Lower leg skin (tissue), 4 donors: ENCODE results near the gene DCAF17. TPM values are rescaled to one million over a fixed set of nuclear protein-coding genes. Genes with fewer than 3 reads are reported as not detected.

Experiments
- DNase-seq, 2 donors: peaks; one replicate each; pipeline ENCODE4 v3.0.0-alpha.2; 2019; ENCODE audit warnings: low spot score in 2 of 2
- H3K4me3 ChIP-seq: fragments of 200-600 bp; sonication (generic); 2 replicates; pipeline ENCODE4 v1.5.1; 2017; ENCODE audit warnings: mild to moderate bottlenecking, low read depth; ENCODE audit not compliant: poor library complexity, severe bottlenecking
- POLR2A ChIP-seq, 2 donors: fragments of 450-650 bp; IDR thresholded peaks; one replicate each; pipeline ENCODE4 v1.6.1; 2016 to 2017; ENCODE audit warnings: antibody characterized with exemption in 2 of 2, mild to moderate bottlenecking in 1 of 2, moderate library complexity in 1 of 2
- WGBS, 2 donors: methylation state at CpG; one replicate each; pipeline ENCODE4 v1.1.5; 2018; 5-methylcytosine and 5-hydroxymethylcytosine counted together
- intact Hi-C: fragments of 100-400 bp; cut with DNase I; formaldehyde crosslinking; loops from one replicate; pipeline ENCODE4 v1.15.0; 2023; ENCODE audit warnings: low total_unique reads
- total RNA-seq, 4 donors: library from RNA; depleted of rRNA; stranded (reverse); fragments of >200 nt; gene quantifications; one replicate each; pipeline ENCODE4 v1.1.0, GENCODE V29; 2016
- TF ChIP-seq, protein P1 (sequence below), 3 donors: fragments of 450-650 bp; IDR thresholded peaks; one replicate each; pipeline ENCODE4 v1.5.1; 2016; ENCODE audit warnings: antibody characterized with exemption in 3 of 3, mild to moderate bottlenecking in 3 of 3, moderate library complexity in 2 of 3

Gene DCAF17
- total RNA-seq, 4 donors from 2014 or later: 10.5 to 17.1 (median 14.0) TPM

DNA sequence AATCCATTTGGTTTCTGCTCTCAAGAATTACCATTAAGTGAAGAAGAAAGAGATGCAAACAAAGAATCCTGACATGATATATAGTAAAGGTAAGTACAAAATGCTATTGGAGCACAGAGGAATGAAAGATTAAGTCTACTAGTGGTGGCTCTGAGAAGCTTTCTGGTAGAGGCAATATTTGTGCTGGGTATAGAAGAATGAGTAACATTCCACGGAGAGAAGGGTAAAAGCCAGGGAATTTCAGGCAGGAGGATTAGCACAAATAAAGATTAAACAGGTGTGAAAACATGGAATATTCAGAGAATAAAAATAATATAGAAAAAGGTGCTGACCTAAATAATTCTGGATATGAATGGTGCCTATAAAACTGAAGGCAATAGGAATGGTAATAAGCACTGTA is 32.1 kb upstream of the DCAF17 start:
- no peak for DNase-seq
- intact Hi-C loops: no loop called here
- 98 to 100% methylated on average over 1 of the region's 1 CpG for WGBS, 2 donors
- TF ChIP-seq POLR2A (IDR thresholded peaks at IDR 0.05): no peak
- TF ChIP-seq, protein P1, sequence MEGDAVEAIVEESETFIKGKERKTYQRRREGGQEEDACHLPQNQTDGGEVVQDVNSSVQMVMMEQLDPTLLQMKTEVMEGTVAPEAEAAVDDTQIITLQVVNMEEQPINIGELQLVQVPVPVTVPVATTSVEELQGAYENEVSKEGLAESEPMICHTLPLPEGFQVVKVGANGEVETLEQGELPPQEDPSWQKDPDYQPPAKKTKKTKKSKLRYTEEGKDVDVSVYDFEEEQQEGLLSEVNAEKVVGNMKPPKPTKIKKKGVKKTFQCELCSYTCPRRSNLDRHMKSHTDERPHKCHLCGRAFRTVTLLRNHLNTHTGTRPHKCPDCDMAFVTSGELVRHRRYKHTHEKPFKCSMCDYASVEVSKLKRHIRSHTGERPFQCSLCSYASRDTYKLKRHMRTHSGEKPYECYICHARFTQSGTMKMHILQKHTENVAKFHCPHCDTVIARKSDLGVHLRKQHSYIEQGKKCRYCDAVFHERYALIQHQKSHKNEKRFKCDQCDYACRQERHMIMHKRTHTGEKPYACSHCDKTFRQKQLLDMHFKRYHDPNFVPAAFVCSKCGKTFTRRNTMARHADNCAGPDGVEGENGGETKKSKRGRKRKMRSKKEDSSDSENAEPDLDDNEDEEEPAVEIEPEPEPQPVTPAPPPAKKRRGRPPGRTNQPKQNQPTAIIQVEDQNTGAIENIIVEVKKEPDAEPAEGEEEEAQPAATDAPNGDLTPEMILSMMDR (IDR thresholded peaks at IDR 0.05): no peak
- no peak overlapping the region for H3K4me3 ChIP-seq

DNA sequence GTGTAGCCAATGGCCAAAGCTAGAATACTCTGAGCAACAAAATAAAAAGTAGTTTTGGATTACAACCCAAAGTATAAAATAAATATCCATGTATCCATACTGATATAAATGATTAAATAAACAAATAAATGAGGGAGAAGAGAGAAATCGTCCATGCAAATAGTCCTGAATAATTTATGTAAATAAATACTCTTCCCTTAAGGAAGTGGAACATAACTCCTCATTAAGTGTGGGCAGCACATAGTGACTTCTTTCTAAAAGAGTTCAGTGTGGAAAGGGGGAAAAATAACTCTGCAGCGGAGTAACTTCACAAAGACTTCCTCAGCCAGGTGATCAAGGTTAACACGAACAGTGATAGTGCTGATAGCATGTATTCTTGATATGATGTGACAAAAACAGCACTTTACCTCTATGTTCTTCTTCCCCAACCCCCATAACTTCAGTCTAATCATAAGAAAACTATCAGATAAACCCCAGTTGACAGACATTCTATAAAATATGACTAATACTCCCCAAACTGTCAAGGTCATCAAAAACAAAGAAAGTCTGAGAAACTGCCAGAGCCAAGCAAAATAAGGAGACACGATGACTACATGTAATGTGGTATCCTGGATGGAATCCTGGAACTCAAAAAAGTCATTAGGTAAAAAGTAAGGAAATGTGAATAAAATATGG is 31.0 kb upstream of the DCAF17 start:
- WGBS, 2 donors: 82 to 83% methylated on average over 4 of the region's 4 CpGs
- DNase-seq: no peak
- H3K4me3 ChIP-seq: no peak overlapping the region
- intact Hi-C loops: no loop called here
- no peak for TF ChIP-seq POLR2A (IDR thresholded peaks at IDR 0.05)
- TF ChIP-seq, protein P1 (IDR thresholded peaks at IDR 0.05): no peak

DNA sequence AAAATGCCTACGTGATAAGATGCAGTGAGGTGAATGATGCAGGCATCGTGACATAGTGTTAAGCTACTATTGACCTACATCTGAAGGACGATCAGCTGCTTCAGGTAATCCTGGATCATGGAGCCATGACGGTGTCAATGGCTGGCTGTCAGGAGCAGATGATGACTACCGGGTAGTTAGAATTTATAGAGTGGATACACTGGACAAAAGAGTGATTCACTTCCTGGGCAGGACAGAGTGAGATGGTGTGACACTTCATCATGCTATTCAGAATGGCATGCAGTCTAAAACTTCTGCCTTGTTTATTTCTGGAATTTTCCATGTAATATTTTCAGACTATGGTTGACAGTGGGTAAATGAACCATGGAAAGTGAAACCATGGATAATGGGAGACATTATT is 29.8 kb upstream of the DCAF17 start:
- no peak for DNase-seq
- H3K4me3 ChIP-seq: no peak overlapping the region
- intact Hi-C loops: no loop called here
- WGBS, 2 donors: 73 to 82% methylated on average over 5 of the region's 5 CpGs
- TF ChIP-seq, protein P1 (IDR thresholded peaks at IDR 0.05): no peak
- no peak for TF ChIP-seq POLR2A (IDR thresholded peaks at IDR 0.05)

DNA sequence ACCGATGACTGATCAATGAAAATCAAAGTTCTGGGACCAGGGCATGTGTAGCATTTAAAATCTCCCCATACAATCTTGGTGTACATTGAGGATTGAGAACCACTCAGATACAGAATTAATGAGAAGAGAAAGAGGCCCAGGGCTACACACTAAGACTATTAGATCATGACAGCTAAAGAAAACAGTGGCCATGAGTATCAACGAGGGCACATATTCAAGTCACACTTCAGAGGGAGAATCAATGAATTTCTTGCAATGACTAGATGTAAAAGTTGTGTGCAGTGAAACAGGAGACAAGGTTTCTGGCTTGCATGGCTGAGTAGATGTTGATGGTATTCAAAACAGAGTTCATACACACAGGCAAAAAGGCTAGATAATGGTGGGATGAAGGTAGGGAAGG is 29.3 kb upstream of the DCAF17 start:
- intact Hi-C loops: no loop called here
- no peak overlapping the region for H3K4me3 ChIP-seq
- DNase-seq: no peak
- TF ChIP-seq, protein P1 (IDR thresholded peaks at IDR 0.05): no peak
- no peak for TF ChIP-seq POLR2A (IDR thresholded peaks at IDR 0.05)
- 89 to 91% methylated on average over 2 of the region's 2 CpGs for WGBS, 2 donors

DNA sequence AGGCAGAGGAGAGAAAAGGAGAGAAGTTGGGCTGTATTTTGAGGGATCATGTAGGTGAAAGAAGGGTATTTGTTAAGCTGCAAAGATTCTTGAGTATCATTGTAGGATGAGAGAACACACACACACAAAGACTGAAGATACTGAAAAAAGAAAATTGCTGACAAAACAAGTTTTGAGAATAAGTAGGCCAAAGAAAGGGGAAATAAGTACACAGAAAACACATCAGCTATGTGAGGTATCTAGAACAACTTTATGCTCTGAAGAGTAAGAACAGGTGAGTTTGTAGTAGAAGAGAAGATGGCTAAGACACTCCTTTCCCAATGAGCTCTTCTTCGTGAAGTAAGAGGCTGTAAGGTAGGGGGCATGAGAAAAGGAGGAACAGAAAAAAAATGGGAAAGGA is 28.5 kb upstream of the DCAF17 start:
- TF ChIP-seq, protein P1 (IDR thresholded peaks at IDR 0.05): no peak
- no peak for TF ChIP-seq POLR2A (IDR thresholded peaks at IDR 0.05)
- no peak overlapping the region for H3K4me3 ChIP-seq
- 94 to 100% methylated on average over 1 of the region's 1 CpG for WGBS, 2 donors
- no peak for DNase-seq
- intact Hi-C loops: no loop called here

DNA sequence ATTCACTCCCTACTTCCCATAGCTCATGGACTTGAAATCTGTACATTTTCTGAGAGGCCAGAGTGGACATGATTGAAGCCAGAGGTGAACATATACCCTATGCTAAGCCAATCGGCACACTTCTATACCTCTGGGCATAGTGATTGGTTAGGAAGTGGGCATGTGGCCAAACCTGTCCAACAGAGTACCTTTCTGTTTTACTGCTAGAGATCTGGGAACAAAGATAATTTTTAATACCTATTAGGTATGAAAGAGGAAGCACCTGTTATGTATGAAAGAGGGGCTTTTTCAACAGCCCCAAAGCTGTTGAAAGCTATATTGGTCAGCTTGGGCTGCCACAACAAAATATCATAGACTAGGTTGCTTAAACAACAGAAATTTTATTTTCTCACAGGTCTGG is 28.0 kb upstream of the DCAF17 start:
- no peak for DNase-seq
- H3K4me3 ChIP-seq: no peak overlapping the region
- intact Hi-C loops: no loop called here
- no peak for TF ChIP-seq POLR2A (IDR thresholded peaks at IDR 0.05)
- TF ChIP-seq, protein P1 (IDR thresholded peaks at IDR 0.05): no peak
- WGBS, 2 donors: 68 to 90% methylated on average over 1 of the region's 1 CpG
